K562 (cell line): Measurements from ENCODE around the gene DVL2. TPM values are rescaled to one million over a fixed set of nuclear protein-coding genes. Genes with fewer than 3 reads are reported as not detected.

Experiments used
- AFF4 ChIP-seq: sonication (generic); formaldehyde crosslinking; IDR thresholded peaks from 2 replicates; pipeline ENCODE4 v1.8.0; 2023; ENCODE audit warnings: mild to moderate bottlenecking, missing genetic modification reagents
- ASH1L ChIP-seq: fragments of 450-650 bp; IDR thresholded peaks from 2 replicates; pipeline ENCODE4 v1.6.1; 2018; ENCODE audit warnings: borderline replicate concordance, mild to moderate bottlenecking, low read depth; ENCODE audit not compliant: partially characterized antibody
- DPF2 ChIP-seq: fragments of 450-650 bp; IDR thresholded peaks from 2 replicates; pipeline ENCODE4 v1.6.1; 2016
- ELF2 ChIP-seq: fragments of 250-450 bp; sonication (Bioruptor Pico); IDR thresholded peaks from 2 replicates; pipeline ENCODE4 v1.5.0; 2021; ENCODE audit warnings: mild to moderate bottlenecking
- ETS1 ChIP-seq: conservative IDR thresholded peaks from 2 replicates; pipeline ENCODE4 v1.6.1; 2011; ENCODE audit warnings: low read depth, mild to moderate bottlenecking, low read length; ENCODE audit not compliant: control insufficient read depth
- GABPB1 ChIP-seq: sonication (generic); formaldehyde crosslinking; IDR thresholded peaks from 2 replicates; pipeline ENCODE4 v1.8.0; 2022; ENCODE audit warnings: mild to moderate bottlenecking, missing genetic modification reagents
- GTF3C2 ChIP-seq: IDR thresholded peaks from 3 replicates; pipeline ENCODE4 v1.6.1; 2011; ENCODE audit warnings: borderline replicate concordance, mild to moderate bottlenecking, moderate library complexity; ENCODE audit not compliant: insufficient read length; ENCODE audit errors: extremely low read depth
- HNRNPH1 ChIP-seq: fragments of 200-400 bp; formaldehyde crosslinking; optimal IDR thresholded peaks from 2 replicates; pipeline ENCODE3; 2017; ENCODE audit warnings: low read depth, mild to moderate bottlenecking, low read length, moderate library complexity
- ILK ChIP-seq: fragments of 450-650 bp; IDR thresholded peaks from 2 replicates; pipeline ENCODE4 v1.6.1; 2016; ENCODE audit warnings: missing genetic modification characterization, low read depth, mild to moderate bottlenecking, missing compliant biosample characterization, moderate library complexity, borderline replicate concordance
- LARP7 ChIP-seq: fragments of 450-650 bp; IDR thresholded peaks from 2 replicates; pipeline ENCODE4 v1.6.1; 2016
- ZBTB11 ChIP-seq, 3 experiments: fragments of 200-800 bp in 1 of 3; fragments of 250-450 bp in 1 of 3; fragments of 450-650 bp in 1 of 3; sonication (Bioruptor Pico) in 1 of 3; sonication (Bioruptor generic) in 1 of 3; formaldehyde crosslinking in 1 of 3; IDR thresholded peaks; 2 replicates each; pipeline versions ENCODE4 v1.6.1 to v1.8.0; 2016 to 2022; ENCODE audit warnings: mild to moderate bottlenecking in 2 of 3, missing genetic modification characterization in 2 of 3, missing compliant biosample characterization in 1 of 3, moderate library complexity in 1 of 3
- ZNF143 ChIP-seq: sonication (generic); formaldehyde crosslinking; IDR thresholded peaks from 2 replicates; pipeline ENCODE4 v1.9.0; 2022; ENCODE audit warnings: mild to moderate bottlenecking, missing genetic modification reagents
- ZNF384 ChIP-seq: IDR thresholded peaks from 2 replicates; pipeline ENCODE4 v1.6.1; 2012; ENCODE audit warnings: low read depth, low read length, improper control_type of control experiment
- ZNF766 ChIP-seq: fragments of 200-800 bp; sonication (Bioruptor generic); conservative IDR thresholded peaks from 2 replicates; pipeline ENCODE4 v1.6.1; 2016; ENCODE audit warnings: missing genetic modification characterization, missing compliant biosample characterization
- polyA plus RNA-seq, 8 experiments: library from polyadenylated mRNA; depleted of rRNA in 4 of 8; stranded (reverse) in 5 of 8; unstranded in 3 of 8; fragments of >200 nt; fragmentation: Nextera tagmentation in 2 of 8; fragmentation: Illumina TruSeq in 1 of 8; extraction: Ambion mirVana in 2 of 8; extraction: Trizol in 1 of 8; gene quantifications; 2 replicates each; pipeline versions ENCODE4 v1.2.1 to v1.2.3, GENCODE V29; 2011 to 2014; ENCODE audit warnings: inconsistent platforms in 1 of 8, missing spikeins in 1 of 8
- total RNA-seq, 7 experiments: library from RNA; depleted of rRNA in 6 of 7; stranded (reverse); fragments of >200 nt in 6 of 7; fragmentation: Illumina TruSeq in 2 of 7; extraction: Trizol in 2 of 7; gene quantifications; 2 replicates each; pipeline versions ENCODE4 v1.2.1 to v1.2.3, GENCODE V29; 2011 to 2021; ENCODE audit warnings: low replicate concordance in 1 of 7

The DVL2 gene
- total and polyA plus RNA-seq, 9 of the 15 experiments (the other 6 are each of a cell fraction or from before 2014, with no cell fraction given), result 1.3 to 49.5 (median 24.3) TPM

- peak; percentile 25; the same call in 1 of the 2 replicates for TF ChIP-seq AFF4 (CRISPR knock-in tag)
- no peak for TF ChIP-seq ZNF384
- peak; percentile 85 for TF ChIP-seq ETS1
- no peak for TF ChIP-seq GTF3C2
- peak; percentile 89 for TF ChIP-seq ZNF143 (CRISPR knock-in tag)
- TF ChIP-seq ELF2, result peak; percentile 67; the same call in 1 of the 2 replicates
- TF ChIP-seq LARP7, result no peak
- TF ChIP-seq ILK (tag), result no peak
- peak; percentile 74 for TF ChIP-seq ZNF766
- peak; percentile 51 for TF ChIP-seq ASH1L
- peak in 1 of 3 experiments; percentile 94; a peak in 2 of 6 replicates for TF ChIP-seq ZBTB11 (CRISPR knock-in tag; IDR thresholded peaks at IDR 0.05)
- no peak for TF ChIP-seq HNRNPH1
- peak; percentile 17; the same call in 1 of the 2 replicates for TF ChIP-seq DPF2
- TF ChIP-seq GABPB1 (CRISPR knock-in tag), result peak; percentile 97
Measured at GRCh38 chr17:7239091-7240027, 5.0 kb upstream of the DVL2 start, which contains the start of gene PHF23 (continued).
